ENCODE results near the gene TAOK1.

The TAOK1 gene

DNA sequence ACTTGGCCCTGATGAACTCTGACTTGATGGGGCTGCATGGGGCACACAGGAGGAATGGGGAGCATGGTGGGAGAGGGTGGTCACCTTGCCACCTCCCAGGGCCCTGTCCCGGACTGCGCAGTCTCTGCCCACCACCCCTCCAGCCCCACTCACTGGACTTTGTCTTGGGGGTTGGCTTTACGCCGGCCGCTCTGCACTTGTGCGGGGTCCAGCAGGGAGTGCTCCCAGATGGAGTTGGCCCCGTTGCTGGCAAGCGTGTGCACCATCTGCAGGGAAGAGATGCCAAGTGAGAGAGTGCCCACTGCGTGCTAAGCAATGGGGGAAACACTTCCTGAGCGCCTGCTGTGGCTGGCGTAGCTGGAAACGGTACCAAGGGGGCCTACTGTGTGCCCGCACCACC is 192.6 kb downstream of the TAOK1 start:
- no peak for DNase-seq (ENCODE audit: low read depth)
- TF ChIP-seq, protein P1, sequence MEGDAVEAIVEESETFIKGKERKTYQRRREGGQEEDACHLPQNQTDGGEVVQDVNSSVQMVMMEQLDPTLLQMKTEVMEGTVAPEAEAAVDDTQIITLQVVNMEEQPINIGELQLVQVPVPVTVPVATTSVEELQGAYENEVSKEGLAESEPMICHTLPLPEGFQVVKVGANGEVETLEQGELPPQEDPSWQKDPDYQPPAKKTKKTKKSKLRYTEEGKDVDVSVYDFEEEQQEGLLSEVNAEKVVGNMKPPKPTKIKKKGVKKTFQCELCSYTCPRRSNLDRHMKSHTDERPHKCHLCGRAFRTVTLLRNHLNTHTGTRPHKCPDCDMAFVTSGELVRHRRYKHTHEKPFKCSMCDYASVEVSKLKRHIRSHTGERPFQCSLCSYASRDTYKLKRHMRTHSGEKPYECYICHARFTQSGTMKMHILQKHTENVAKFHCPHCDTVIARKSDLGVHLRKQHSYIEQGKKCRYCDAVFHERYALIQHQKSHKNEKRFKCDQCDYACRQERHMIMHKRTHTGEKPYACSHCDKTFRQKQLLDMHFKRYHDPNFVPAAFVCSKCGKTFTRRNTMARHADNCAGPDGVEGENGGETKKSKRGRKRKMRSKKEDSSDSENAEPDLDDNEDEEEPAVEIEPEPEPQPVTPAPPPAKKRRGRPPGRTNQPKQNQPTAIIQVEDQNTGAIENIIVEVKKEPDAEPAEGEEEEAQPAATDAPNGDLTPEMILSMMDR (IDR thresholded peaks at IDR 0.05; ENCODE audit: low read depth, low read length, missing control alignments): no peak
- in situ Hi-C loops (cut with HindIII; ENCODE audit: low sequenced_read_pairs): no loop called here
- H3K4me3 ChIP-seq (ENCODE audit: low read depth, low read length): no peak overlapping the region

DNA sequence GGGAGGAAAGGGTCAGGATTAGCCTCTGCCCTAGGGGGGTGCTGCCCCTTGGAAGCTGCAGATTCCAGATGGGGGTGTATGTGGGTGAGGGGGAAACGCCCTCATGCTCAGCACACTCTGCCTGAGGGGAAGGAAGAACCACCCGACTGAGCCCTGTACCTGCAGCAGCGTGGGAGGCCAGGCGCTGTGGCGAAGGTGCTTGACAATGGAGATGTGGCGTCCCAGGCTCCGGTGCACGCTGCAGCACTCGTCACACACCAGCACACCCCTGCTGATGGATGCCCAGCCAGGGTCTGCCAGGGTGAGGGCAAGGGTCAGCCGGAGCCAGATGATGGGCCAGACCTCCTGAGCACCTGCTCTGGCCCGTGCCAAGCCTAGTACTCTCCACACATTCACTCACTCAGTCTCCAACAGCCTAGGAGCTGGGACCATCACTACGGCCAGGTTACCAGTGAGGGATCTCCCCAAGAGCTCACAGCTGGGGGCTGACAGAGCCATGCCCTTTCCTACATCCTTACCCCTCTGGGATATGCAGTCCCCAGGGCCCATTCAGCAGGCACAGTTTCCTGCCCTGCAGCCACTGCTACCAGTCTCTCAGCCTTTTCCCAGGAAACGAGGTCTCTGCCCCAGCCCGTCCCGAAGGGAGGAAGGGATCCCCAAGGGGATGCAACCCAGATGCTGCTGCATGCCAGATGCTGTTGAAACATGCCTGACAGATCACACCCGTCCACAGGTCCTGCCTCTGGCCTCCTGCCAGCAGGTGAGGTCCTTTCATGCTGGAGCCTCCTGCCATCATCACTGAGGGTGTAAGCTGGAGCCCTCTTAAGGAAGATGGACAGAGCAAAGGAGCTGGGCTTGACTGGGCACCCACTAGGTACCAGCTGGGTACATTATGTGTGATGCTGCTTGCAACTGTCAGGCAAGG is 193.4 kb downstream of the TAOK1 start:
- DNase-seq (ENCODE audit: low read depth): no peak
- in situ Hi-C loops (cut with HindIII; ENCODE audit: low sequenced_read_pairs): no loop called here
- H3K4me3 ChIP-seq (ENCODE audit: low read depth, low read length): no peak overlapping the region
- TF ChIP-seq, protein P1 (IDR thresholded peaks at IDR 0.05; ENCODE audit: low read depth, low read length, missing control alignments): no peak

DNA sequence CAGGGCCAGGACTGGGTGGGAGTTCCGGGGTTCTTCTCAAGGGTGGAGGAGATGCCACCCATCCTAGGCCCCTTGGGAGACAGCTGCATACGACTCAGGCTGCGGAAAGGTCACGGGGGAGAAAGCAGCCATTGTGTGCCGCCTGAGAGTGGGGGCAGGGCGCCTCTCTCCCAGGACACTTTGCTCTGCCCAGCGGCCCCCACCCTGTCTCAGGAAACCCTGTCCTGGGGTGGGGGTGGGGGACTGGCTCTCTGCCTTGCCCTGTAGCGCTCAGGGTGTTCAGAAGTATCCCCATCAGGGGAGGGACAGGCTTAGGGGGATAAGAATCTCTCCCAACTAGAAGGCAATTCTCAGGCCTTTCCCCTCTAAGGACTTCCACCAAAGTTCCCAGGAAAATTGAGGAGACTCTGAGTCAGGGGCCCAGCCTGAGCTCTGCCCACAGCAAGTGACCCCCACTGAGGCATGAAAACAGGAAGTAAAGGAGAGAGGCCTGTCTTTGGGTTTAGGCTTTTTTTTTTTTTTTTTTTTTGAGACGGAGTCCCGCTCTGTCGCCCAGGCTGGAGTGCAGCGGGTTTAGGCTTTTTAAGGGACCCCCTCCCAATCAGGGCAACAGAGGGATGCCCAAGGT is 194.4 kb downstream of the TAOK1 start:
- H3K4me3 ChIP-seq (ENCODE audit: low read depth, low read length): no peak overlapping the region

DNA sequence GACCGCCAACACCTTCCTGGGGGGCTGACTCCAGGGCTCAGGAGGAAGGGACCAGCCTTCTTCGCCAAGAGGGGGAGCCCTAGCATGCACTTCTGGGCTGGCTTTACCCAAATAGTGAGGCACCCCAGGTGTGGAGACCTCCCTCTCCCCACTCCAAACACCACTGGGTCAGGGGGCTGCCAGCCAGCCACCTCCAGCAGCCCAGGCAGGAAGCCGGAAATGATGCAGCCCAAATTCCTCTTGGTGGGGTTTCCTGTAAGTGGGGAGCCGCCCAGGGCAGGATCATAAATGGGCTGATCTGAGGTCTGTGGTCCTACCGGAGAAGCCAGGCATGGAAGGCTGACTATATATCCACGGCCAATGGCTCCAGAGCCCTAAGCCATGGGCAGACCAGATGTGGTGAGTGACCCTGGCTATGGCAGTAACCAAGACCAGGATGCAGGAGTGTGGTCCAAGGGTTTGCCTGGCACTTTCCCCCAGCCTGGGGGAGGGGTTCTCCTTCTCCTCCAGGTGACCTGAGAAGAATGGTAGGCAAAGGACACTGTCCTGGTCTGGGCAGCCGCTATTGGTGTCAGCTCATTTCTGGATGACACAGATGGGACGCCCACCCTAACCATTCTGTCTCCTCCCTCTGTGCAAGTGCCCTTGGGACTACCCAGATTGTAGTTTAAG is 195.1 kb downstream of the TAOK1 start:
- in situ Hi-C loops (cut with HindIII; ENCODE audit: low sequenced_read_pairs): no loop called here
- TF ChIP-seq, protein P1 (IDR thresholded peaks at IDR 0.05; ENCODE audit: low read depth, low read length, missing control alignments): peak; percentile 42
- no peak overlapping the region for H3K4me3 ChIP-seq (ENCODE audit: low read depth, low read length)
- DNase-seq (ENCODE audit: low read depth): no peak

More for the DNA sequence above, 194.4 kb downstream of the TAOK1 start:
- in situ Hi-C loops (cut with HindIII; ENCODE audit: low sequenced_read_pairs): no loop called here
- no peak for DNase-seq (ENCODE audit: low read depth)
- TF ChIP-seq, protein P1 (IDR thresholded peaks at IDR 0.05; ENCODE audit: low read depth, low read length, missing control alignments): no peak

DNA sequence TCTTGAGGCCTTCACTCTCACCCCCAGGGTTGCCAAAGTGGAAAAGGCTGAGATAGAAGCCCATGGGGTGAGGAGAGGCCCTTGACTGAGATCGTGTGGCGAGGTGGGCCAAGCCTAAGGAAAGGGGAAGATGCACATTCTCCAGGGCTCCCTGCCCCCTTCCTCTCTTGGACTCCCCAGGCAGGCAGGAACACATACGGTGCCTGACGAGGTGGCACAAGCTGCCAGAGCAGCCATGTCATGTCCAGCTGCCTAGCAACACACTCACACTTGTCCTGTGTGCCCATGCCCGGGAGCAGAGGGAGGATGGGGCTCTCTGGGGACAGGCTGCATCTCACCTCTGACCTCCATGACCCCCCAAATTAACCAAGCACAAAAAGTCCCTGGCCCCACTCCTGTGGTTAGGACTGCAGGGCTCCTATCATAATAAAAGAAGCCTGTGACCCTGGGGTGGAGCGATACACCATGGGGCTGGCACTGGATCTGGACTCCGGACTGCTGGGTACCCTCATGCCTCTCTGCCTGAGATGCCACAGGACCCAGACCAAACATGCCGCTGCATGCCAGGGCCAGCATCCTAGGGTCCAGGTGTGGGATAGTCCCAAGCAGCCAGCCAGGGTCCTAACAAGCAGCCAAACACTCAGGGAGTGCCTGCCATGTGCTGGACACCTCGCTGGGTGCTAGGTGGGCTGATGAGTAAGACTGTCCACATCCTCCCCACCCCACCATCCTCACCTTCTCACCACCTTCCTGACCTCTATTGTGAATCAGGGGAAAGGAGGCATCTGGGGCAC is 196.7 kb downstream of the TAOK1 start:
- H3K4me3 ChIP-seq (ENCODE audit: low read depth, low read length): no peak overlapping the region
- DNase-seq (ENCODE audit: low read depth): no peak
- TF ChIP-seq, protein P1 (IDR thresholded peaks at IDR 0.05; ENCODE audit: low read depth, low read length, missing control alignments): no peak
- in situ Hi-C loops (cut with HindIII; ENCODE audit: low sequenced_read_pairs): no loop called here

DNA sequence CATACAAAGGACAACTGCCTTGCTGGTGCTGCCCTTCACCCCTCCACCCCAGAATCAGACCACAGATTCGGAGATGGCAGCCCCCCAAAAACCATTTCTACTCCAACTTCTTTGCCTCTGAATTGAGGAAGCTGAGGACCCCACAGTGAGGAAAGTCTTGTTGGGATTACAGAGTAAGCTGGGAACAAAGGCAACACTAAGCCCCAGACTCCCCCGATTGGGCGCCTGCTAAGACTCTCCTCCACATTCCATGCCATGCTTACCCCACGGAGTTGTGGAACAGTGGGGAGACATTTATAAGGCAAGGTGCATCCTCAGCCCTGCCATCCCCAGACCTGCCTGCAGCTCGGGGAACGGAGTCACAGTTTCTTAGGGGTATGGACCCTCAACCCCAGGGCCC is 197.4 kb downstream of the TAOK1 start:
- DNase-seq (ENCODE audit: low read depth): no peak
- in situ Hi-C loops (cut with HindIII; ENCODE audit: low sequenced_read_pairs): no loop called here
- peak overlapping the region; percentile 73 for H3K4me3 ChIP-seq (ENCODE audit: low read depth, low read length)
- TF ChIP-seq, protein P1 (IDR thresholded peaks at IDR 0.05; ENCODE audit: low read depth, low read length, missing control alignments): no peak

All from astrocyte of the cerebellum (primary cell).